ENCODE measurements around the gene GTF2H3.
"Not testable (repeated sequence)": the region's sequence is repeated elsewhere in the genome, so short reads cannot be mapped to it uniquely, and the experiment has no call there.

The GTF2H3 gene

DNA sequence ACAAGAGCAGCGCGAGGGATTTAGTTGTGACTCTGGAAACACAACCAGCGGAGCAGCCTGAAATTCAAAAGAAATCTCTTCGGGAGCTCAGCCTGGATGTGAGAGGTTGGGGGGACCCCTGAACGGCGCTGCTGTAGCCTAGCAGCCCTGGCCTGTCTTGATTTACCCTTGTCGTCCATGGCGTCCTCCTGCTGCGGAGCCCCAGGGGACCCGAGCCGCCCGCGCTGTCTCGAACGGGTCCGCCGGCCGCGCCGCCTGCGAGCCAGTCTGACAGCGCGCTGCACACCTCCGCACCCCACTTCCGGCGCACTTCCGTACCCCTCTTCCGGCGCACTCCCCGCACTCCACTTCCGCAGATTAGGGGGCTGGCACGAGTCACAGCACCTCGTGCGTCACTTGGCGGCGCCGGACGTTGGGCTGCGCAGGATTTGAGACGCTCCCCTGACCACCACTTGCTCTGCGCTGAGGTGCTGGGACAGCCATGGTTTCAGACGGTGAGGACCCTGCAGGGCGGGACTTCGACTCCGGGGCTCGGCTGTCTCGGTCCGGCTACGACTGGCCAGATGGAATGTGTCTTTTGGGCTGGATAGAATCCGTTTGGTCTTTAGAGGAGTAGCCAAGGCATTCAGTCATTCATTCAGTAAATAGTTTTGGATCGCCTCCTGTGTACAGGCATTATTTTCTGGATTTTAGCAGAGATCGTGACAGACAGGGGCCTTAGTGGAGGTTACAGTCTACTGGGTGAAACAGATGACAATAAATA is at the start of gene GTF2H3, which contains the start of gene EIF2B1:
TSS of gene GTF2H3 (plus strand) at position 451 of the 763 bp plus-strand sequence. CDS start at position 482, 31 bp downstream.
TSS of gene EIF2B1 (minus strand) at position 308 of the 763 bp plus-strand sequence. CDS start at position 179, 129 bp downstream.
- DNase-seq (ENCODE audit: low read depth in 2 of 2): peak; percentile 90 to 91

DNA sequence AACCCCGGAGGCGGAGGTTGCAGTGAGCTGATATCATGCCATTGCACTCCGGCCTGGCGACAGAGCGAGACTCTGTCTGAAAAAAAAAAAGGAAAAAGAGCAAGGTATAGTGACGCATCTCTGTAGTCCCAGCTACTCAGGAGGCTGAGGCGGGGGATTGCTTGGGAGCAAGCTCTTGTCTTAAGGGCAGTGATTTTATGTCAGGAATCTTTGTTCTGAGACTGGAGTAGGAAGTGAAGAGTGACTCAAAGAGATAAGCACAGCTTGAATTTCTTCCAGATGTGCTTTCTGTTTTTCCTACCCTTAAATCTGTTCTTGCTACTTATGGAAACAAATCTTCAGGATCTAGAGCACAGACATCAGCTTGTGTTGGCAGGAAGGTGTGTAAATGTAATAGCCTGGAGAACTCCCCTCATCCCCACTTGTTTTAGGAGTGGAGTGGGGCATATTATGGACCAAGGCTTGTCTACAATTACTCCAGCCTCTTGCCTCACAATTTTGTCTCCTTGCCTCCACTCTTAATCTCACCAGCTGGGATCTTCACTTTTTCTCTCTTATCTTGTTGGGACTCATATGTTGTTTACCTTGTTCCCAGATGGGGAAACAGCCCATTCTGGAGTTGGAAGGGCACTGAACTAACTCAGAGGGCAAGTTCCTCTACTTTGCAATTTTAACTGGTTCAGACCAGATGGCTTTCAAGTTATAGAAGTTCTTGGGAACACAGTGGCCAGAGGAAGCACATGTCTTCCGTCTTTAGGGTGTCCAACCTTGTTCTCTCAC is 41.7 kb upstream of the GTF2H3 start:
- DNase-seq (ENCODE audit: low read depth in 2 of 2): no peak

GRCh38 chr12:123595729-123596128 is 37.9 kb upstream of the GTF2H3 start:
- DNase-seq (ENCODE audit: low read depth in 2 of 2): no peak

DNA sequence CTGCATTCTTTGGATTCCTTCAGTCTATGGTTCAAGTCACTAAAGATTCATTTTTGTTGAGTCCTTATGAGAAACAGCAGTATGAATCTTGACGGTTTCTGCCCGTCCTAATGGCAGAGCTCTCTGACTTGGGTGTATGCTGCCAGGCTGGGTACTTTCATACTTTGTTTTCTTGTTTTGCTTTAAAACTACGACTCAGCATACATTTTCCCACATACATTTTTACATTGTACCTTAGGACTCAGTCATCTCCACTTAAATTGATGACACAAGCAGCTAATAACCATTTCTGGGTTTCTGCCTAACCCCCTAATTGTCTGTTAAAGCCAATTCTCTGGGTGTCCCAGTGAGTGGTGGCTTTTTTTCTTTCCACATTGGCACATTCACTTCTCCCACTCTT is 36.5 kb upstream of the GTF2H3 start:
- DNase-seq (ENCODE audit: low read depth in 2 of 2): no peak

DNA sequence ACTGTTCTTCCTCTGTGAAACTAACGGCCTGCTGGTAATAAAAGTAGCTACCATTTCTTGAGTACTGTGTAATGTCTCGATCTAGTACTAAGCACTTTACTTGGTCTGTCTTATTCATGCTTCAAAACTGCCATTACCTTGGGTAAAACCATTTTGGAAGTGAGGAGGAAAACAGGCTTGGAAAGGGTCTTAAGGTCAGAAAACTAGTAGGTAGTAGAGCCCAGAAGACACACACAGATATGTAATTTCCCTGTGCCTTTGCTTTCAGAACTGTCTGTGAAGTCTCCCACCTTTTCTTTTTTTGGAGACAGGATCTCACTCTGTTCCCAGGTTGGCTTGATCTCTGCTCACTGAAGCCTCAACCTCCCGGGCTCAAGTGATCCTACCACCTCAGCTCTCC is 35.1 kb upstream of the GTF2H3 start:
- no peak for DNase-seq (ENCODE audit: low read depth in 2 of 2)

DNA sequence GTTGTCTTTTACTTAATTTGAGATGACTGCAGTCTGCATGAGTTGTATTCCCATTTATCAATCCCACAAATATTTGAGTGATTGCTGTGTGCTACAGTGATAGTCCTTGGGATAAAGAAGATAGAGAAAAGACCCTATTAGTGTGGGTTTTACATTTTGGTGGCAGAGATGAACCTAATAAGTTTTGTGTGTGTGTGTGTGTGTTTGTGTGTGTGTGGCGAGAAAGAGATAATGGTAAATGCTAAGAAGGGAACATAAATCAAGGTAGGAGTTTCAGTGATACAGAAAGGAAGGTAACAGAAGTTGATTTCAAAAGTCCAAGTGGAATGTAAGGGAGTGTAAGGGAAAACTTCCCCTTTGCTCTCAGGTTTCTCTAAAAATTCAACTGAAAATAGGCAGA is 34.3 kb upstream of the GTF2H3 start:
- no peak for DNase-seq (ENCODE audit: low read depth in 2 of 2)

DNA sequence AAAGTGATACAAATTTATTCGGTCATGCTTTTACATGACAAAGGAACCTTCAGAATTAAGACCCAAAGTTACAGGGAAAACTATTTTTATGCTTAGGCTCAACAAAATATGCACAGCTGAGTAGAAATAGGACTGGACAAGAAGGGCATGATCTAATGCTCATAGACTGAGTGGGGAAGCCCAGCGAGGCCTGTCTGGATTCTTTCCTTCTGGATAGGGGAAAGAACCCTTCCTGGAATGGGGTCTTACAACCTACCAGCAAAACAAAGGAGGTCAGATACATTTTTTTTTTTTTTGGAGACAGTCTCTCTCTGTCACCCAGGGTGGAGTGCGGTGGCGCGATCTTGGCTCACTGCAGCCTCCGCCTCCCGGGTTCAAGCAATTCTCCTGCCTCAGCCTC is 33.9 kb upstream of the GTF2H3 start:
- DNase-seq (ENCODE audit: low read depth in 2 of 2): no peak

GRCh38 chr12:123601602-123602489 is 31.8 kb upstream of the GTF2H3 start, which contains the start of gene DDX55:
TSS of gene DDX55 (plus strand) at chr12:123602099. CDS start at chr12:123602149, 50 bp downstream.
- peak; percentile 76 to 79 for DNase-seq (ENCODE audit: low read depth in 2 of 2)

GRCh38 chr12:123602651-123603195 is 30.9 kb upstream of the GTF2H3 start:
- no peak for DNase-seq (ENCODE audit: low read depth in 2 of 2)

GRCh38 chr12:123603495-123603894 is 30.1 kb upstream of the GTF2H3 start:
- DNase-seq (ENCODE audit: low read depth in 2 of 2): not testable (repeated sequence)

- no peak for DNase-seq (ENCODE audit: low read depth in 2 of 2)
These were observed 25.9 kb upstream of the GTF2H3 start for GRCh38 chr12:123607756-123608155.

DNA sequence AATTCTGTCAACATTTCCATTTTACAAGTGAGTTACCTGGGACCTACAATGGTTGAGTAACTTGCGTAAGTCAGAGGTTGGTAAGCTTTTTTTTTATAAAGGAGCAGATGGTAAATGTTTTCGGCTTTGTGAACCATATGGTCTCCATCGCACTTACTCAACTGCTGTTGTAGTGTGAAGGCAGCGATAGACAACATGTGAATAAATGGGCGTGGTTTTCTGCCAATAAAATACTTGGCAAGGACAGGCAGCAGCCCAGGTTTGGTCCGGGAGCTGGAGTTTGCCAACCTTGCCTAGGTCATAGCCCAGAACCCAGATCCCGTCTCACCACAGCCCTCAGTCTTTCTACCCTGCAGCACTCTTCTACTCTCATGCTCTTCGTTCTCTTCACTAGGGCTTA is 25.4 kb upstream of the GTF2H3 start:
- DNase-seq (ENCODE audit: low read depth in 2 of 2): no peak

DNA sequence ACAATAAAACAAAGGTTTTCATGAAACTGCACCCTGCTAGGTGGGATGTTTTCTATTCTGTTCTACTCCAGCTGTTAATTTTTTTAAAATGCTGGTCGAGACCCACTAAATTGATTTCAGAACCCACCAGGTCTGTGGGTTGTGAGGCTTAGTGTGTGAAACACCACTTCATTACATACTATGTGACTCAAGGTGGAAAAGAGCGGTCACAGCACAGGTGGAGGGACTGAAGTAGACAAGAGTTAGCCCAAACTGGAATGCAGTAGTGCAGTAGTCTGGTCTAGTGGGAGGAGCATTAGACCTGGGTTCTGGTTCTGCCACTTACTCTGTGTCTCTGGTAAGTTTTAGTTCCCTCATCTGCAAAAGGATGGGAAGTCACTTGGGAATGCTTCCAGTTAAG is 19.5 kb upstream of the GTF2H3 start:
- DNase-seq (ENCODE audit: low read depth in 2 of 2): no peak

DNA sequence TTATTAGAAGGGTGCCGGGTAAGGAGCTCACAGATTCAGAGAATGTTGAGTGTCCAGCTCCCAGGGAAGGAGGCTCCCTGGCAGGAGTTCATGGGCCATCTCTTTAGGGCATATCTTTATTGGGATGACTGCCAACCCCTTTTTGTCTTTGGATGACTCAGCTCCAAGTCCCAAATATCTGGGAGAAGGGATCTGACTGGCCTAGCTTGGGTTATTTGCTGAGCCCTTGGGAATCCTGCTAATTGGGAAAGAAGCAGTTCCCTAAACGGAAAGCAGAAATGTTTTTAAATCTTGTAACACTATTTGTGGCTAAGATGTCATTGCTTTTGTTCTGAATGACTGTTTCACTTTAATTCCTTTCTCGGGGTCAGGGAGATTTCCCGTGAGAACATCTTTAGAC is 19.1 kb upstream of the GTF2H3 start:
- no peak for DNase-seq (ENCODE audit: low read depth in 2 of 2)

DNA sequence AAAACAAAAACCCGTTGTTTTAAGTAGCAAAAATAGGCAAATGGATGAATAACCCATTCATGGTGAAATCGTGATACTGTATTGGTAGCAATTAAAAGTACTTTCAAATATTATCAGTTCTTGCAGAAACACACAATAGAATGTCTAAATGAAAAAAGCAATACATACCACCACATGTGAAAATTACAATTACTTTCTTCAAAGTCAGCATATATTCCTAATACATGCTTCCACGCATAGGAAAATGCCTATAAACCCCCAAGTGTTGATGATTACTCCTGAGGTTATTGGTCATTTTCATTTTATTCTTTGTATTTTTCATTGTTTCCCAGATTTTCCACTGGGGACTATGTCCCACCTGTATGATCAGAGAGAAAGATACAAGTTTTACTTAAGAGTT is 16.5 kb upstream of the GTF2H3 start:
- no peak for DNase-seq (ENCODE audit: low read depth in 2 of 2)

GRCh38 chr12:123617580-123617979 is 16.0 kb upstream of the GTF2H3 start:
- no peak for DNase-seq (ENCODE audit: low read depth in 2 of 2)

GRCh38 chr12:123621101-123621500 is 12.5 kb upstream of the GTF2H3 start:
- no peak for DNase-seq (ENCODE audit: low read depth in 2 of 2)

GRCh38 chr12:123621619-123622530 is 11.8 kb upstream of the GTF2H3 start:
- DNase-seq (ENCODE audit: low read depth in 2 of 2): no peak

GRCh38 chr12:123634142-123634561 is 523 bp downstream of the GTF2H3 start:
- no peak for DNase-seq (ENCODE audit: low read depth in 2 of 2)

DNA sequence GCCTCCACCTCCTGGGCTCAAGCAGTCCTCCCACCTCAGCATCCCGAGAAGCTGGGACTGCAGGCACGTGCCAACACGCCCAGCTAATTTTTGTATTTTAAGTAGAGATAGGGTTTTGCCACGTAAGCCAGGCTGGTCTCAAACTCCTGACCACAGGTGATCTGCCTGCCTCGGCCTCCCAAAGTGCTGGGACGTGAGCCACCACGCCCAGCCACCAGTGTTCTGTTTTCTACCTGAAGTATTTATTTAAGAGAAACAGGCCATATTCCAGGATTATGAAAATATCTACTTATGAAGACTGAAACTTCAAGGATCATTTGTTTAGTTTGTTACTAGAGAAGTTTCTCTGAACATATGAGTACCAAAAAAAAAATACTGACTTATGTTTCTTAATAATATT is 10.3 kb downstream of the GTF2H3 start:
- no peak for DNase-seq (ENCODE audit: low read depth in 2 of 2)
